SK-MEL-5 (cell line): ENCODE results near the gene CSGALNACT2. TPM values are rescaled to one million over a fixed set of nuclear protein-coding genes. Genes with fewer than 3 reads are reported as not detected.

Experiments
- DNase-seq: peaks from one replicate; pipeline ENCODE4 v3.0.0-alpha.2; 2016; ENCODE audit warnings: low read depth, low spot score
- in situ Hi-C: cut with HindIII; loops from 2 replicates; pipeline ENCODE4 v1.10.0; 2016; ENCODE audit warnings: low sequenced_read_pairs, high pct_unique_total_duplicates, low pct_unique_long_range_greater_than_20kb
- total RNA-seq: library from RNA; depleted of rRNA; stranded (reverse); fragments of >200 nt; shearing (Covaris generic); gene quantifications from 2 replicates; pipeline ENCODE4 v1.2.3, GENCODE V29; 2014

The CSGALNACT2 gene
- total RNA-seq, 1 experiment from 2014 or later: 3.9 TPM

DNA sequence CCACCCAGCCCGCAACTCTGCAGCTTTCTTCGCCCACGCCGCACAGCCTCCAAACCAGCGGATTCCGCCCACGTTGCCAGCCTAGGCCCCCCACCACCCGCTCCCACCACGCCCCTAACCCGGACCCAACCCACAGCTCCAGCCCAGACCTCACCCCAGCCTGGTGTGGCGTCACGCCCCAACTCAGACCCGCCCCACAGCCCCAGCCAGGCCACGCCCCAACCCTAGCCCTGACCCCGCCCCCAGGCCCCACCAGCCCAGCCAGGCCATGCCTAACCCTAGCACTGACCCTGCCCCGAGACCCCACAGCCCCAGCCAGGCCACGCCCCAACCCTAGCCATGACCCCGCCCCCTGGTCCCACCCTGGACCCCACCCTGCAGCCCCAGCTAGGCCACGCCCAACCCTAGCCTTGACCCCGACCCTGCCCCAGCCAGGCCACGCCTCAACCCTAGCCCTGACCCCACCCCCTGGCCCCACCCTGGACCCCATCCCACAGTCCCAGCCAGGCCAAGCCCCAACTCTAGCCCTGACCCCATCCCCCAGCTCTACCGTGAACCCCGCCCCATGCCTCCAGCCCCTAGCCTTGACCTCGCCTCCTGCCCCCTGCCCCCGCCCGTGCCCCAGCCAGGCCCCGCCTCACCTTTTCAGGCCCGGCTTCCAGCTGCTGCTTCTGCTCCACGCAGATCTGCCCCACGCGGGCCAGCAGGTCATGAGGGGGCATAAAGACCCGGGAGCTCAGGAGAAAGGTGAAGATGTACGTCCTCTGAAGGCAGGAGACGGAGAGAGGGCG lies 64.6 kb downstream of the CSGALNACT2 start:
- in situ Hi-C loops: no loop called here
- DNase-seq: peak; percentile 19

DNA sequence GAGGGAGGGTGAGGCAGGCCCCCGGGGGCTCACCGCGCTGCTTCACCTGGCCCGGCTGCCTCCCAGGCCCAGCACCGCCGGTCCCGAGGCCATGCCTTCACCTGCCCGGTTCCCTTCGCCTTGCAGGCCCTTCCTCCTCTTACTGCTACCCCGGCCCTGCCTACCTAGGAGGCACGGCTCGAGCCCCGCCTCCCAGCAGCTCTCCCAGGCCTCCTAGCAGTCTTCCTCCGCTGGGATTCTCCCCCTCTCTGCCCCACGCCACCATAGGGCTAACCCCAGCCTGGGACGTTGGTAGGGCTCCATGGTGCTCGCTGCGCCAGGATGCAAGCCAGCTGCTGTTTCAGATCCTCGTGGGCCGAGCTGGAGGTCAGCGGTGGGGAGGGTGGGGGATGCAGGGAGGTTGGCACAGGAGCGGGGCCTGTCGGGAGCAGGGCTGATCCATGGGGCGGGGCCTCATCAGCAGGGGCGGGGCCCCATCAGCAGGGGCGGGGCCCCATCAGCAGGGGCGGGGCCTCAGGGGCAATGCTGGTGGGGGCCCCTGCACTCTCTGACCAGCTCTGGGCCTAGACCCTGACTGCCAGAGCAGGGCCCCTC lies 65.3 kb downstream of the CSGALNACT2 start:
- in situ Hi-C loops: no loop called here
- peak; percentile 48 for DNase-seq

DNA sequence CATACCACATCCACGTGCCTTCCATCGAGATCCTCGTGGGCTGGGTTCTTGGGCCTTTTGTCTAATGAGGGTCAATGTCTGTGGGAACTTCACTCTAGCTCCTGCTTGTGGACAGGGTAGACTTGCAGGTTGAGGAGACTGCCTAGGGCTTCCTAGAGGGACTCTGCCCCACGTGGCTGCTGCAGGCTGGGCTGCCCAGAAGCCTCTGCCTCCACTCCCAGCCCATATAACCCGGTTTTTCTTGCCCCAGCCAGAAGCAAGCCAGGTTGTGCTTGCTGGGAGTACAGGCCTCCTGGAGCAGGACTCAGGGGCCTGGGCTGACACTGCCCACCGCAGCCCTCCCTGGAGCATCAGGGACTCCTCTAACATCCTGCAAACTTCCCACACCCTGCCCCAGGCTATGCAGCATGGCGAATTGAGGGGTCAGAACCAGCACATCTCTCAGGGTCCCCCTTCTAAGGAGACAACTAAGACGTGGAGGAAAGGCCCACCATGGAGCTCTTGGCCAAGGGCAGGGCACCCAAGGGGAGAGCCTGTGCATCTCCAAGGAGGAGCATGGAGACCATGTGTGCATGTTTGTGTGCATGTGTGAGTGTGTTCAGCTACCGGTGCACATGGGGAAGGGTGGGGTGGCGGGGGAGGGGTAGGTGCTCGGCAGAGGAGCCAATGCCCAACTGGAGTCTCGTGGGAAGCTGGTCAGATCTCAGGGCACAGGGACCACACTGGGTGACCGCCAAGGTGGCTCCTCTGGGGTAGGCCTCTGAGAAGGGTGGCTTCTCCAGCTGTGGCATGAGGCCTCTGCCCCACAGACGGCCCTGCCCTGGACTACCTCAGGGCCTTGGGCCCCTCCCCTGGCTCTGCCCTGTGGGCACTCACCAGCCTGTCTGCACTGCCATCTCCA lies 66.0 kb downstream of the CSGALNACT2 start:
- in situ Hi-C loops: no loop called here
- peak; percentile 5 for DNase-seq

DNA sequence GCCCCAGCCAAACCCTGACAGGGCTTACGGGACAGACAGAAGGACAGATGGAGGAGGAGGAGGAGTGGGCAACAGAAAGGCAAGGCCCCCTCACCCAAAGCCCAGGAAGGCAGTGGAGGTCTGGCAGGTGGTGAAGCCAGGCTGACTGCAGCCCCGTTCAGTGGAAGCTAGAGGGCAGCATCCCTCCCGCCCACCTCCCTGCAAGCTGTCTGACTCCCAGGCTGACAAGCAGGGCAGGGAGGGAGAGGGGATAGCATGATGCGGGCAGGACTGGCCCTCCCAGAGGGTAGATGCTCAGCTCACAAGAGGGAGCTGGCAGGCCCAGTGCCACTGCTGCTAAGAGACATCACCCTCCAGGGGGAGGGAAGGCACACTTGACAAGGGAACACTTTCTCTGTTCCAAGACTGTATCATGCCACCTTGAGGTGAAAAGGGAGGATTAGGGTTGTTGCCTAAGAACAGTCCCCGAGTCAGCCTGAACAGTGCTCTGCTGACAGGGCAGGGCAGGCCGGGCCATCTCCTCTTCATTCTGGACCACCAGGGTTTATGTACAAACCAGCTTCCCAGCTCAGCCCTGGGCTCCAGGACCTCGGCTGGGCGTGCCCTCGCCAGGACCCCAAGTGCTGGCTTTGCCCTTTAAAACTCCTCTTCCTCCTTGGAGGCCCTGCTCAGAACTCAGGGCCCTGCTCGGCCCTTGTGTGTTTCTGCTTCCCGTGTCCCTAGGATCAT lies 66.9 kb downstream of the CSGALNACT2 start:
- peak; percentile 69 for DNase-seq
- in situ Hi-C loops: no loop called here

DNA sequence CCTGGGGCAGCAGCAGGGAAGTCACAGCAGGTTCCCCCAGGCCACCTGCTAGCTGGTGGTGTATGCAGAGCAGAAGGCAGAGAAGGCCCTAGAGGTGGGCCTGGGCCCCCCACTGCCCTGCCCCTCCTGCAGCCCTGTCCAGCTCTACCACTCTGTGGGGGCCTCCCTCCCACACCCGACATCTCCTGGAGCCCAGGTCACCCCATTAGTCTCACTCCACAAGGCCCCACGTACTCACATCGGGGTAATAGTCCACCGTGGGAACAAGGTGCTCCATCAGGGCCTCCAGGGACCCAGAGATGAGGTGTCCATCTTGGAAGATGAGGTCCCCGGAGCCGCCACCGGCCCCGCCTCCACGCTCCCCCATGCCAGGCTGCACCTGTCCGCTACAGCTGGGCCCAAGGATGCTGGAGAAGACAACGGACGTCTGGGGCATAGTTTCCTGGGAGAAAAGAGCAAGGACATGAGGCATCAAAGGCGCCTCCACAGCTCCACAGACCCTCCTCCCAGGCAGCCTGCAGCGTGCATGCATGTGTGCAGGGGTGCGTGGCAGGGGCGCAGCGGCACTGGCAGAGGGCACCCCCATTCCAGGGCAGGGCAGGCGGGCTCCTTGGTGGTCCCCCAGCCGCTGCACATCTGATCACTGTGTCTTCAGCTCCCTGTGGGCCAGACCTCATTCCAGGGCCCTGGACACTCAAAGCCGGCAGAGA lies 67.6 kb downstream of the CSGALNACT2 start:
- no peak for DNase-seq
- in situ Hi-C loops: no loop called here

DNA sequence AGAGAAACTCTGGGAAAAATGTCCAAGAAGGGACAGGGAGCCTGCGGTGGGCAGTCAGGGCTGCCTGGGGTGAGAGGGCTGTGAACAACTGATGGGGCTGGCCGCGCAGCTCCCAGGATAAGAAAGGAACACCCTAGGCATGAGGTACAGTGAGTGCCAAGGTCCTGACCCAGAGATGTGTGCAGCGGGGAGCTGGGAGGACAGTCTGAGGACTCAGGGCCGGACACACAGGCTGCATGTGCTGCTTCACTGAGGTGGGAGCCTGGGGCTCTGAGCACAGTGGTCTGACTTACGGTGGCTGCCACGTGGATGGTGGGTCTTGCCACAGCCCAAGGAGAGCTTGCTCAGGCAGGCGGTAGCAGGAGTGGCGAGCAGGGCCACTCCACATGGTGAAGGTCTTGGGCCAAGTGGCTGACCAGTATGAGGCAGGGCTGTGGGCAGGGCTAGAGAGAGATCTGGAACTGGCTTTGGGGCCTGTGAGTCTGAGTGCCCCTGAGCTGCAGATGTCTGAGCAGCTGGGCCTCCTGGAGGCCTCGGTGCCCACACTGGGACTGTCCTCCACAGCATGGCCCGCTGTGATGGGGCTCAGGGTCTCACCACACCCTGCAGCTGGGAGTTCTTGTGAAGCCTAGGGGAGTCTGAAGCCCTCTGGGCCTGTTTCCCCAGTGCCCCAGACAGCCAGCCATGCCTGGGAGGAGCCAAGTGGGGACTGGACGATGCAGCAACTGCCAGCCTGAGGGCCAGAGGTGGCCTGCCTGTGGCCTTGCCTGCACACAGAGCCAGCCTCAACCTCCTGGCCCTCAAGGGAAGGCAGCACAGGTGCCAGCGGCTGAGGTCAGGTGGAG lies 68.4 kb downstream of the CSGALNACT2 start:
- no peak for DNase-seq
- in situ Hi-C loops: no loop called here

DNA sequence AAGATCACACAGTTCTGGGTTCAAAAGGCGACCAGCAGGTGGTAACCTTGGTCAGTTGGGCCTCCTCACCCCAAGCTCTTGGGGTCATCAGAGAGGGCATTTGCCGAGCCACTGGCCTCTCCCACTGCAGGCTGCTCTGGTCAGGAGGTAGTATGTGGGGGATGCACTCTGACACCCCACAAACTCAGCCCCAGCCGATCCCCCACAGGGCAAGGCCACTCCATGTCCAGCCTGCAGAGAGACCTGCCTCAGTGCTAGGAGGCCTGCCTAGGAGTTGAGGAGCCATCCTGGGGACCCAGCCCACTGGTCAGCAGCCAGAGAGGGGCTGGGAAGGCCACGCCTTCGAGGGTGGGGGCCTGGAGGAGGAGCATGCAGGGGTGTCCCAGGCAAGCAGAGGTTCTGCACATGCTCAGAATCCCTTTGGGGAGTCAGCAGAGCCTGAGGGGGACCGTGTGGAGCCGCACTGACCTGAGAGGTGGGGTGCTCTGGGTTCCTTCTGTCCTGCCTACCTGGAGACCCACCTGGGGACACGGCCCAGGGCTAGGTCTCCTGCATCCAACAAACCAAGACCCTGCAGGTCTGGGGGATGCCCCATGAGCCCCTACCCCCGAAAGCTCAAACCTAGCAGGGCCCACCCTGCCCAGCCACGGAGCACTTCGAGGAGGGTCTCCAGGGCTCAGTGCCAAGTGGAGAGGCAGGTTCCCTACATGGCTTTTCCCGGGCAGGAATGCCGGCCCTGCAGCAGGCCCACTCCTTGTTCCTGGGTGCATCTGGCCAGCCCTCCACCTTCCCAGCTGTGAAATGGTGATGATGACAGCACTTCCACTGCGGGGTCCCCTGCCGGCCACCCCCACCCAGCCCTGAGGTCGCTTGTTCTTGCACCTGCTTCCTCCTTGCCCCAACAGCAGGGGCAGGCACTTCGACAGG lies 70.2 kb downstream of the CSGALNACT2 start:
- in situ Hi-C loops: no loop called here
- no peak for DNase-seq

DNA sequence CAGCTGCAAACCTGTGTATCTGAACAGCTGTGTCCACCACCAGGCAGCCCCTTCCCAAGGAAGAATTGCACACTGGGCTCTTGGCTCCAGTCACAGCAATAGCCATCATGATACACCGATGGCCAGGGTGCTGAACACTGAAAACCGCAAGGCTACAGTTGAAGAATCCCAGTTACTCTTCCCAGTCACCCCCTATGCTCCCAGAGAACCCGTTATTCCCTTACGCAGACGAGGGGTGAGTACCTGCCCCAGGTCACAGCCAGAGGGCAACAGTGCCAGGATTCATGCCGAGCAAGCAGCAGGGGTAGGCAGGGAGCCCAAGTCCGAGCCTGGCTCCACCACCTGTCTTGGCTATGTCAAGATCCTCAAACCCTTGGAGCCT lies 70.8 kb downstream of the CSGALNACT2 start:
- no peak for DNase-seq
- in situ Hi-C loops: no loop called here

DNA sequence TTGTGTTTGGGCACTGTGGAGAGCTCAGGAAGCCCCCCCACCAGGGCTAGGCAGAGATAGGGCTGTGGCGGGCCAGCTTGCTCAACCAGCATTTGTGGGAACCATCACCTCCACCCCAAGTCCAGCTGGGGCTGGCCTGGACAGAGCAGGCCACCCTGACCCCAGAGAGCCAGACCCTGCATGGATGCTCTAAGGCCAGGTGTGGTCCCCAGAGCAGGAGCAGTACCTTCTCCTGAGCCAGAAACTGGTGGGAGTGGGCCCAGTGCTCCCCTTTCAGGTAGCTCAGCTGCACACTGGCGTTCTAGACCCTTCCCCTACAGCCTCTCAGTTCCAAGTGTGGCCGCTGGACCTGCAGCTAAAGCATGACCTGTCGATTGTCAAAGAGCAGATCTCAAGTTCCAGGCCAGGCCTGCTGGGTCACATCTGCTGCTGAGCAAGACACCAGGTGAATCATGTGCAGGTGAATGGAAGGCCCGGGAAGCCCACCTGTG lies 71.5 kb downstream of the CSGALNACT2 start:
- no peak for DNase-seq
- in situ Hi-C loops: no loop called here

DNA sequence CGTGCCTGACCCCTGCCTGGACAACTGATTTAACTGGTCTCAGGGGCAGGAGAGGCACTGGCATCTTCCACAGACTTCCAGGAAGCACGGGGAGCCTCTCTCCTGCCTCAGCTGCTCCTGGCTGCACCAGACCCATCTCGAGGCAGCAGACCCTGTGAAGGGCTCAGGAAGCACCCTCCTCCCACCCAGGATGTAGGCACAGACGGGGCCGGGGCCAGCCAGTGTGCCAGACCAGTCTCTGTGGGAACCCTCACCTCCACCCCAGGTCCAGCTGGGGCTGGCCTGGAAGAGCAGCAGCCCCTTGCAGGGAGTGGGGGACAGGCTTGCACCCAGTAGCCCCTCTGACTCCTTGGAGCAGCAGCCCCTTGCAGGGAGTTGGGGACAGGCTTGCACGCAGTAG lies 72.3 kb downstream of the CSGALNACT2 start:
- in situ Hi-C loops: no loop called here
- DNase-seq: no peak

DNA sequence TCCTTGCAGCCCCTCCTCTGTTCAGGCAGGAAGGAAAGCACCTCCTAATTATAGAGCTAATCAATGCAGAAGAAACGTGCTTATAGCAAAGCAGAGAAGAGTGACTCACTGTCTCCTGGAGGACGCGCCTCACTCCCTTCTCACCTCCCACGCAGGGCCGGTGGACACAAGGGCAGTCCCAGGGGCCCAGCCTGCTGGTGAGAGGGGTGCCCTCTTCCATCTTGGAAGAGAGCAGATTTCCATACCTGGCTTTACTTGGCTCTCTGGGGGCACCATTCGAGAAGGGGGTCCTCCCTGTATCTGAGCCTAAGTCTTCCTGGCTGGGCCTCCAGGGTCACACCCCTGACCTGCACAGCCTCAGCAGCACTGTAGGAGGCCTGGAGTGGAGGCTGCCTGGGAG lies 72.8 kb downstream of the CSGALNACT2 start:
- DNase-seq: no peak

DNA sequence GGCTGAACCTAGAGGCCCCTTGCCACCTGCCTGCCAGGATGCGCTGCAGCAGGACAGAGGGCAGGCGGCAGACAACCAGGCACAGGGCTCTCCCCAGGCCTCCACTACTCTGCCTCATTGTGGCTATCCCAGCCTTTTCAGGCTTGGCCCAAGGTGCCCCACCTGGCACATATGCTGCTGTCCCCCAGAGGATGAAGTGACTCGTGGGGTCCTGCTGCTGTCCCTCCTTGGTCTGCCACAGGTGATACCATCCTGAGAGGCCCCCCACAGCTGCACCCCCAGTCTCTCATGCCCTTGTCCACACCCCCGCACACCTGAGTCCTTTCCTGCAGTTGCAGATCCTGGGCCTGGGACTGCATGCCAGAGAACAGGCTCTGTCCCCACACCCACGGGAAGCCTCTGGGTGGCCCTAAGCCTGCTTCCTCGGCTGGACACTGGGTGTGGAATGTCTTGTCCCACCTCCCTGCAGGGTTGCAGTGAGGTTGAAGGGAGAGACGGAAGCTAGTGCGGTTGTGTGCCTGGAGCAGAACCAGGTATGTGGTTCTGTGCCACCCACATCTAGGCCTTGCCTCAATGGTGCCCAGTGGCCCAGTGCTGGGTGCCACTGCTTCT lies 73.3 kb downstream of the CSGALNACT2 start:
- in situ Hi-C loops: no loop called here
- no peak for DNase-seq

More for the DNA sequence above, 72.8 kb downstream of the CSGALNACT2 start:
- in situ Hi-C loops: no loop called here

DNA sequence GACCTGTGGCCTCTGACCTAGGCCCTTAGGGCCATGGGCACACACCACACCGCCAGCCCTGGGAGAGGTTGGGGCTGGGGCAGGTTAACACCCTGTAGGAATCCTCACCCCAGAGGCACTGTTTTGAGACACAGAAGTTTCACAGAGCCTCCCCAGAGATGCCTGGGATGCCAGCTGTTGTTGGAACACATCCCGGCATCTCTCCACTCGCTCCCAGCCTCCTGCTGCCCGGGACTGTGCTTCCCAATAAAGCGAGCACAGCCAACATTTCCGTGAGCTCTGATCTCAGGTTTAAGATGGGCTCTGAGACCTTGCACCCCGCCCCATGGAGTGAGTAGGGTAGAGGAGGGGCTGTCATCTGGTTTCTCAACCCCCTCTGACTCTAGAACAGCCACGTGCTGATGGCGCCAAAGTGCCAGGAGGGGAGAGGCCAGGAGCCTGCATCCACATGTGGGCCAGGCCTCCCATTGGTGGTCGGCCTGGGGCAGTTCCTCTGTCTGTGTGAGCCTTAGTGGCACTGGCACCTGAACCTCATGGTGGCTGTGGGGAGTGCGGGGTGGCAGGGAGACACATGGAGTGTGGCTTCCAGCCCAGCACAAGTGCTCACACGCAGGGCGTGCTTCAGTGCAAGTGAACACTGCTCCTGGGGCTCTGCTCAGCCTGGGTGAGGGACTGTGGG lies 73.9 kb downstream of the CSGALNACT2 start:
- in situ Hi-C loops: no loop called here
- no peak for DNase-seq
